Measurements from ENCODE around the gene TMUB2. TPM values are rescaled to one million over a fixed set of nuclear protein-coding genes. Genes with fewer than 3 reads are reported as not detected.

The TMUB2 gene
- total RNA-seq, 1 experiment from 2014 or later = 25.1 TPM

GRCh38 chr17:44219108-44219615, 32.4 kb downstream of the TMUB2 start:
- RAD21 ChIA-PET (ENCODE audit: low non-redundant PET in 1 of 2, low total read pairs in 2 of 2, uncharacterized antibody in 2 of 2, unreplicated experiment in 2 of 2) = no interaction called here
- TF ChIP-seq POLR2A (IDR thresholded peaks at IDR 0.05; ENCODE audit: borderline replicate concordance, extremely low read depth, insufficient read depth, insufficient read length) (peak; percentile 38), CTCF (IDR thresholded peaks at IDR 0.05 in 2 of 3, conservative IDR thresholded peaks at IDR 0.05 in 1 of 3; ENCODE audit: borderline replicate concordance in 1 of 3, insufficient read depth in 1 of 3, low read depth in 2 of 3, low read length in 2 of 3) (peak in 1 of 3 experiments; percentile 12; a peak in 1 of 6 replicates), ZNF274 (IDR thresholded peaks at IDR 0.05; ENCODE audit: low read depth, low read length) (no peak), ZFX (IDR thresholded peaks at IDR 0.05) (peak; percentile 85), SP1 (IDR thresholded peaks at IDR 0.05; ENCODE audit: low read depth) (no peak), SIN3A (IDR thresholded peaks at IDR 0.05; ENCODE audit: low read depth) (peak; percentile 25; the same call in 1 of the 2 replicates)
- intact Hi-C loops (cut with micrococcal nuclease) = loop anchor here (2.0 to 10.0 kb wide), 2 partner anchors 108 to 306 kb away; no protein-coding TSS in a partner anchor
- H3K9me2 ChIP-seq (ENCODE audit: insufficient read depth) = no peaks in the 10 kb centered on the region
- H3K9me3 ChIP-seq (ENCODE audit: control insufficient read depth in 1 of 2, insufficient read depth in 1 of 2, low read depth in 1 of 2, low read length in 2 of 2) = no peaks in the 10 kb centered on the region
- peaks cover 28 to 44% of the 10 kb centered on the region in 2 experiments for H3K4me1 ChIP-seq (ENCODE audit: control insufficient read depth in 1 of 2, insufficient read depth in 2 of 2, low read length in 2 of 2)
- no peaks in the 10 kb centered on the region for H4K20me1 ChIP-seq (ENCODE audit: insufficient read depth)
- DNase-seq (ENCODE audit: low read depth, low spot score) (no peak), ATAC-seq (peak; percentile 45)
- H3K4me2 ChIP-seq (ENCODE audit: low read length) = peak overlapping the region; percentile 90
- no peaks in the 10 kb centered on the region for H3K27me3 ChIP-seq (ENCODE audit: insufficient read depth, low read length)
- POLR2A ChIA-PET = interaction anchor here (0.6 to 1.0 kb wide), 3 partner anchors 81 to 734 kb away, joined by 3 to 6 read pairs (median 3); no protein-coding TSS in a partner anchor
- peak overlapping the region; percentile 84 for H3K9ac ChIP-seq (ENCODE audit: low read length)
- peaks cover 21 to 30% of the 10 kb centered on the region in 2 experiments; a peak in 3 of 4 replicates for H3K36me3 ChIP-seq (ENCODE audit: control insufficient read depth in 1 of 2, insufficient read depth in 2 of 2, low read length in 2 of 2)
- peaks cover 37% of the 10 kb centered on the region for H3K79me2 ChIP-seq (ENCODE audit: insufficient read depth, low read length)
- BruUV-seq (replicated peaks) = no TSS peak
- peak overlapping the region; percentile 100 for H3K27ac ChIP-seq (ENCODE audit: low read depth, low read length)
- H3K4me3 ChIP-seq (replicated peaks in 1 of 2; ENCODE audit: low read depth in 1 of 2, low read length in 2 of 2) = peak overlapping the region; percentile 71 to 73
- CTCF ChIA-PET = interaction anchor here (0.8 to 2.0 kb wide), 3 partner anchors 13 to 106 kb away, joined by 3 to 5 read pairs (median 3); partner anchors contain the start of gene SLC25A39
- no peak overlapping the region for H2AFZ ChIP-seq (ENCODE audit: low read depth, low read length, poor library complexity, severe bottlenecking)
